Skin epidermis (tissue), 12 donors: ENCODE results near the gene LBHD1.
"Not testable (repeated sequence)": the region's sequence is repeated elsewhere in the genome, so short reads cannot be mapped to it uniquely, and the experiment has no call there.

ENCODE experiments used
- H3K27ac ChIP-seq, 21 experiments: fragments of 200-600 bp; sonication (generic) in 11 of 21; one replicate each; pipeline ENCODE4 v1.5.0; 2020; ENCODE audit warnings: mild to moderate bottlenecking in 3 of 21, inconsistent platforms in 2 of 21, moderate library complexity in 2 of 21
- H3K4me3 ChIP-seq, 7 experiments: fragments of 200-600 bp; sonication (generic) in 2 of 7; one replicate each; pipeline ENCODE4 v1.5.0; 2020; ENCODE audit warnings: inconsistent platforms in 2 of 7, mild to moderate bottlenecking in 2 of 7, moderate library complexity in 1 of 7

LBHD1 gene

GRCh38 chr11:62644220-62644619 lies 27.8 kb downstream of the LBHD1 start:
- Histone ChIP-seq H3K27ac (peak overlapping the region in 1 of 21 experiments; percentile 41), H3K4me3 (no peak overlapping the region)

- H3K27ac ChIP-seq, result no peak overlapping the region
- no peak overlapping the region for H3K4me3 ChIP-seq
Observed at GRCh38 chr11:62632492-62632891, 39.6 kb downstream of the LBHD1 start.

GRCh38 chr11:62627713-62628112 lies 44.4 kb downstream of the LBHD1 start:
- Histone ChIP-seq H3K27ac (no peak overlapping the region), H3K4me3 (no peak overlapping the region)

GRCh38 chr11:62622476-62623089 lies 49.5 kb downstream of the LBHD1 start:
- peak overlapping the region in 20 of 21 experiments; percentile 79 to 98 (median 92) for H3K27ac ChIP-seq
- H3K4me3 ChIP-seq, result peak overlapping the region in 3 of 7 experiments; percentile 61 to 77 (median 75)

- H3K4me3 ChIP-seq, result peak within 1 kb of the TSS; percentile 49 to 88 (median 75)
- H3K27ac ChIP-seq, result peak within 1 kb of the TSS; percentile 23 to 98 (median 91)
Observed at GRCh38 chr11:62621567-62622470, 50.2 kb downstream of the LBHD1 start, which contains the start of gene B3GAT3. TSS of gene B3GAT3 (minus strand) at chr11:62621986. CDS start at chr11:62621947, 39 bp downstream.

GRCh38 chr11:62621027-62621566 lies 51.0 kb downstream of the LBHD1 start:
- Histone ChIP-seq H3K27ac (peak overlapping the region; percentile 23 to 98 (median 91)), H3K4me3 (peak overlapping the region; percentile 49 to 88 (median 75))

GRCh38 chr11:62616957-62617356 lies 55.1 kb downstream of the LBHD1 start:
- not testable (repeated sequence) for H3K27ac ChIP-seq, H3K4me3 ChIP-seq

- Histone ChIP-seq H3K4me3 (no peak overlapping the region), H3K27ac (peak overlapping the region in 2 of 21 experiments; percentile 5 to 11)
Observed at GRCh38 chr11:62615521-62615920, 56.5 kb downstream of the LBHD1 start.

- peak overlapping the region in 11 of 21 experiments; percentile 16 to 99 (median 97) for H3K27ac ChIP-seq
- no peak overlapping the region for H3K4me3 ChIP-seq
Observed at GRCh38 chr11:62614275-62614674, 57.8 kb downstream of the LBHD1 start.

GRCh38 chr11:62613291-62613778 lies 58.7 kb downstream of the LBHD1 start:
- Histone ChIP-seq H3K27ac (peak overlapping the region in 20 of 21 experiments; percentile 88 to 99 (median 96)), H3K4me3 (peak overlapping the region in 6 of 7 experiments; percentile 62 to 87 (median 74))
